Endodermal cell (in vitro differentiated cells): Measurements from ENCODE around the gene SORCS2. TPM values are rescaled to one million over a fixed set of nuclear protein-coding genes. Genes with fewer than 3 reads are reported as not detected.
A peak's percentile ranks its signal among the peaks of the same experiment; 100 is the strongest.

Experiments
- DNase-seq: peaks from one replicate; pipeline ENCODE4 v3.0.0-alpha.2; 2017
- H3K27ac ChIP-seq: 2 replicates; pipeline ENCODE4 v1.5.1; 2013; ENCODE audit warnings: mild to moderate bottlenecking, low read depth, low read length, moderate library complexity
- H3K27me3 ChIP-seq: 2 replicates; pipeline ENCODE4 v1.6.1; 2013; ENCODE audit warnings: mild to moderate bottlenecking, low read length, moderate library complexity; ENCODE audit not compliant: insufficient read depth, control insufficient read depth, poor library complexity, severe bottlenecking
- H3K36me3 ChIP-seq: 2 replicates; pipeline ENCODE4 v1.7.0; 2013; ENCODE audit warnings: mild to moderate bottlenecking, low read length, moderate library complexity; ENCODE audit not compliant: control insufficient read depth, insufficient read depth
- H3K4me1 ChIP-seq: one replicate; pipeline ENCODE4 v1.7.0; 2013; ENCODE audit warnings: low read length; ENCODE audit not compliant: control insufficient read depth, insufficient read depth
- H3K4me3 ChIP-seq: 2 replicates; pipeline ENCODE4 v1.5.1; 2013; ENCODE audit warnings: mild to moderate bottlenecking, low read length, moderate library complexity
- H3K9ac ChIP-seq: 2 replicates; pipeline ENCODE4 v1.6.1; 2013; ENCODE audit warnings: mild to moderate bottlenecking, low read length, moderate library complexity; ENCODE audit not compliant: poor library complexity, severe bottlenecking; ENCODE audit errors: extremely low read depth
- H3K9me3 ChIP-seq: 2 replicates; pipeline ENCODE4 v1.6.1; 2013; ENCODE audit warnings: mild to moderate bottlenecking, low read length, moderate library complexity; ENCODE audit not compliant: control insufficient read depth
- H3K27ac Mint-ChIP-seq: 2 replicates; pipeline ENCODE4 v1.8.0; 2020; ENCODE audit warnings: mixed read lengths
- H3K27me3 Mint-ChIP-seq: 2 replicates; pipeline ENCODE4 v1.8.0; 2021; ENCODE audit warnings: mild to moderate bottlenecking, mixed read lengths; ENCODE audit not compliant: insufficient read depth
- H3K36me3 Mint-ChIP-seq: 2 replicates; pipeline ENCODE4 v1.8.0; 2020; ENCODE audit warnings: low read depth, mixed read lengths
- H3K4me1 Mint-ChIP-seq: 2 replicates; pipeline ENCODE4 v1.8.0; 2020; ENCODE audit warnings: mixed read lengths
- H3K4me3 Mint-ChIP-seq: 2 replicates; pipeline ENCODE4 v1.8.0; 2020; ENCODE audit warnings: mild to moderate bottlenecking, moderate library complexity, mixed read lengths
- H3K9me3 Mint-ChIP-seq: 2 replicates; pipeline ENCODE4 v1.8.0; 2020; ENCODE audit warnings: mild to moderate bottlenecking, mixed read lengths
- WGBS, 2 experiments: methylation state at CpG; one replicate each; pipeline versions ENCODE4 v1.1.5 to v1.1.7; 2013; ENCODE audit warnings: missing lambda C conversion rate in 2 of 2, mixed read lengths in 1 of 2; ENCODE audit not compliant: insufficient coverage in 1 of 2, insufficient read length in 1 of 2; 5-methylcytosine and 5-hydroxymethylcytosine counted together
- total RNA-seq, 2 donors: library from RNA; stranded (reverse); fragmentation: NEBNext Ultra II Directional in 1 of 2; extraction: Animal tissue kit (Norgen Biotek cat#: 25700) in 1 of 2; gene quantifications; 2 replicates in 1 of 2; 3 replicates in 1 of 2; pipeline ENCODE4 v1.2.1, GENCODE V29; 2021
- TF ChIP-seq, protein P1 (sequence below): fragments of 200-600 bp; sonication (generic); conservative IDR thresholded peaks from 2 replicates; pipeline ENCODE4 v1.5.0; 2021; ENCODE audit warnings: antibody characterized with exemption, mild to moderate bottlenecking

The SORCS2 gene
- total RNA-seq, 2 donors from 2014 or later, result 1.4 to 1.9 TPM

DNA sequence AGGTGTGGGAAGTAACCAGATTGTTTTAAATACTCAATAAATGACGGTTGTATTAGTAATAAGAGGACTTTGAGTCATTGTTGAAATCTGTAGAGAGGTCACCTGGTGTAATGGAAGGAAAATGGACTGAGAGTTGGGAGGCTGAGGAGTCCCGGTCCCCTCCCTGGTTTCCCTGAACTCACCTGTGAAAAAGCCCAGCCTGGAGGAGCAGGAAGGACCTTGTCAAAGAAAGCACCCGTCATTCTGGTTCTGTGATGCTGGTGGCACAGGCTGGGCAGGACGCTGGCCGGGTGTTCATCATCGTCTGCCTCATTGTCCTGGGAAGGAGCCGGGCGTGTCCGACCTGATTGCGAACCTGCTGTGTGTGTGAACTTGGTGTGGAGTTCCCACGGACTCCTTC is 70.8 kb downstream of the SORCS2 start:
- Mint-ChIP-seq H3K9me3 (no peaks in the 10 kb centered on the region), H3K4me1 (no peaks in the 10 kb centered on the region), H3K4me3 (no peak overlapping the region), H3K27me3 (no peaks in the 10 kb centered on the region), H3K27ac (no peak overlapping the region), H3K36me3 (no peaks in the 10 kb centered on the region)
- no peaks in the 10 kb centered on the region for H3K27me3 ChIP-seq
- H3K27ac ChIP-seq, result no peak overlapping the region
- H3K9me3 ChIP-seq, result no peaks in the 10 kb centered on the region
- 91 to 95% methylated on average over 11 of the region's 11 CpGs for WGBS, 2 experiments
- no peaks in the 10 kb centered on the region for H3K4me1 ChIP-seq
- TF ChIP-seq, protein P1, sequence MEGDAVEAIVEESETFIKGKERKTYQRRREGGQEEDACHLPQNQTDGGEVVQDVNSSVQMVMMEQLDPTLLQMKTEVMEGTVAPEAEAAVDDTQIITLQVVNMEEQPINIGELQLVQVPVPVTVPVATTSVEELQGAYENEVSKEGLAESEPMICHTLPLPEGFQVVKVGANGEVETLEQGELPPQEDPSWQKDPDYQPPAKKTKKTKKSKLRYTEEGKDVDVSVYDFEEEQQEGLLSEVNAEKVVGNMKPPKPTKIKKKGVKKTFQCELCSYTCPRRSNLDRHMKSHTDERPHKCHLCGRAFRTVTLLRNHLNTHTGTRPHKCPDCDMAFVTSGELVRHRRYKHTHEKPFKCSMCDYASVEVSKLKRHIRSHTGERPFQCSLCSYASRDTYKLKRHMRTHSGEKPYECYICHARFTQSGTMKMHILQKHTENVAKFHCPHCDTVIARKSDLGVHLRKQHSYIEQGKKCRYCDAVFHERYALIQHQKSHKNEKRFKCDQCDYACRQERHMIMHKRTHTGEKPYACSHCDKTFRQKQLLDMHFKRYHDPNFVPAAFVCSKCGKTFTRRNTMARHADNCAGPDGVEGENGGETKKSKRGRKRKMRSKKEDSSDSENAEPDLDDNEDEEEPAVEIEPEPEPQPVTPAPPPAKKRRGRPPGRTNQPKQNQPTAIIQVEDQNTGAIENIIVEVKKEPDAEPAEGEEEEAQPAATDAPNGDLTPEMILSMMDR, result no peak
- H3K4me3 ChIP-seq, result no peak overlapping the region
- H3K9ac ChIP-seq, result no peak overlapping the region
- H3K36me3 ChIP-seq, result no peaks in the 10 kb centered on the region
- DNase-seq, result no peak

DNA sequence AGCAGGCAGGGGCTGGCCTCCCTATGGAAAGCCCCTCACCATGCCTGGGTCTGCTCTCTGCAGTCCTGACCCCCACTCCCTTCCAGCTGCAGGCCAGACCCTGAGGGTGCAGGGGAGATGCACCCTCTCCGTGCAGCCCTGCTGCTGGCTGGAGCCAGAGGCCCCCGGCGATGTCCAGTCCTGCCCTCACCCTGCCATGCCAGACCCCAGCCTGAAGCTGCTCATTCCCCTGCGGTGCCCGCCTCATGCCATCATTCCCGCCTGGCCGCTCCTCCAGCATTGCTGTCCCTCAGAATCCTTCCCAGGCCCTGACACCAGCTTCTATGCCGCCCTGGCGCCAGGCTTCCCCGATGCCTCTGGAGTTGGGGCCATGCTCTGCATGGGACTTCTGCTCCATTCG is 72.4 kb downstream of the SORCS2 start:
- no peaks in the 10 kb centered on the region for H3K4me1 ChIP-seq
- 84 to 88% methylated on average over 8 to 11 of the region's 11 CpGs for WGBS, 2 experiments
- Mint-ChIP-seq H3K27ac (no peak overlapping the region), H3K36me3 (no peaks in the 10 kb centered on the region), H3K9me3 (no peaks in the 10 kb centered on the region), H3K4me1 (no peaks in the 10 kb centered on the region), H3K4me3 (no peak overlapping the region), H3K27me3 (no peaks in the 10 kb centered on the region)
- no peak overlapping the region for H3K9ac ChIP-seq
- no peaks in the 10 kb centered on the region for H3K36me3 ChIP-seq
- H3K27me3 ChIP-seq, result no peaks in the 10 kb centered on the region
- no peaks in the 10 kb centered on the region for H3K9me3 ChIP-seq
- H3K4me3 ChIP-seq, result no peak overlapping the region
- no peak for DNase-seq
- TF ChIP-seq, protein P1, result no peak
- no peak overlapping the region for H3K27ac ChIP-seq

DNA sequence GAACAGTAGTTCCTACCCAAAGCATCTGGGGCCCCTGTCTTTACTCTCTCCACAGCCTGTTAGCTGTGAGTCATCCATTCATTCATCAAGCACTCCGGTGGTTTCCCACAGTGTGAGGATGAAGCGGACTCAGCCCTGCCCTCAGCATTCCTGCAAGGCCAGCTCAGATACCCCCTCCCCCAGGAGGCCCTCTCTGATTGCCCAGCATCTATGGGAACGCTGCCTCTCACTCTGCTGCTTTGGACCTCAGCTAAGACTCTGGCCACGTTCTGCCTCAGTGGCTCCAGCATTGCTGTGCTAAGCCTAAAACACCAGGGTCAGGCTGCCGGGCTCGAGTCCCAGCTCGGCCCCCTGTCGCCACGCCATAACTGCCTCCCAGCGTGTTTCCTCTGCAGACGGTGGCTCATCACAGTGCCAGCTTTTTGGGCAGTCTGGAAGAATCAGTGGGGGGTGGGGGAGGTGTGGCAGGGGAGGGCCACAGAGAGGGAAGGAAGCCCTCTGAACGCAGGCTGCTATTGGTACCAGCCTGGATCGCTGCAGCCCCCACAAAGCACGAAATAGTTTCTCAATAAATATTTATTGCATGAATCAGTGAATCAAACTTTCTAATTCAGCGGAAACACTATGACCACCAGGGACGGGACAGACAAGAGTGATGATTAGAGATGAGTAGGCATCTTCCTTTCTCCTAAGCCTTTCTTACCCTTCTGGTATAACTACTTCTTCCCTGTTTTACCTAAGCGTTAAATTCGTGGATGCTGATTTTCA is 74.4 kb downstream of the SORCS2 start:
- TF ChIP-seq, protein P1, result no peak
- Mint-ChIP-seq H3K4me3 (no peak overlapping the region), H3K36me3 (no peaks in the 10 kb centered on the region), H3K27ac (no peak overlapping the region), H3K4me1 (no peaks in the 10 kb centered on the region), H3K9me3 (no peaks in the 10 kb centered on the region), H3K27me3 (no peaks in the 10 kb centered on the region)
- 49 to 62% methylated on average over 6 to 16 of the region's 18 CpGs for WGBS, 2 experiments
- Histone ChIP-seq H3K27ac (no peak overlapping the region), H3K9me3 (no peaks in the 10 kb centered on the region), H3K4me3 (no peak overlapping the region), H3K36me3 (no peaks in the 10 kb centered on the region), H3K27me3 (no peaks in the 10 kb centered on the region), H3K4me1 (no peaks in the 10 kb centered on the region), H3K9ac (no peak overlapping the region)
- peak; percentile 89 for DNase-seq
